ENCODE data around the gene ATP9A. TPM values are rescaled to one million over a fixed set of nuclear protein-coding genes. Genes with fewer than 3 reads are reported as not detected.
A peak's percentile ranks its signal among the peaks of the same experiment; 100 is the strongest.

ATP9A gene
- total RNA-seq, 1 donor, result 69.1 TPM

GRCh38 chr20:51596668-51597388 is 171.4 kb downstream of the ATP9A start:
- DNase-seq (ENCODE audit: low read depth), result no peak
- no peak overlapping the region for H3K4me3 ChIP-seq (ENCODE audit: low read depth, low read length)
- TF ChIP-seq CTCF (IDR thresholded peaks at IDR 0.05; ENCODE audit: insufficient read depth, low read length), result no peak

- no peak for DNase-seq (ENCODE audit: low read depth)
- H3K4me3 ChIP-seq (ENCODE audit: low read depth, low read length), result no peak overlapping the region
- TF ChIP-seq CTCF (IDR thresholded peaks at IDR 0.05; ENCODE audit: insufficient read depth, low read length), result no peak
Measured at GRCh38 chr20:51595744-51596143, 172.4 kb downstream of the ATP9A start.

- peak; percentile 91 for TF ChIP-seq CTCF (IDR thresholded peaks at IDR 0.05; ENCODE audit: insufficient read depth, low read length)
- no peak overlapping the region for H3K4me3 ChIP-seq (ENCODE audit: low read depth, low read length)
- DNase-seq (ENCODE audit: low read depth), result peak; percentile 88
Measured at GRCh38 chr20:51595058-51595532, 173.1 kb downstream of the ATP9A start.

- DNase-seq (ENCODE audit: low read depth), result peak; percentile 9
- H3K4me3 ChIP-seq (ENCODE audit: low read depth, low read length), result no peak overlapping the region
- TF ChIP-seq CTCF (IDR thresholded peaks at IDR 0.05; ENCODE audit: insufficient read depth, low read length), result no peak
Measured at GRCh38 chr20:51594236-51595057, 173.7 kb downstream of the ATP9A start.

GRCh38 chr20:51593584-51593983 is 174.6 kb downstream of the ATP9A start:
- no peak for TF ChIP-seq CTCF (IDR thresholded peaks at IDR 0.05; ENCODE audit: insufficient read depth, low read length)
- DNase-seq (ENCODE audit: low read depth), result no peak
- no peak overlapping the region for H3K4me3 ChIP-seq (ENCODE audit: low read depth, low read length)

GRCh38 chr20:51592564-51592963 is 175.6 kb downstream of the ATP9A start:
- DNase-seq (ENCODE audit: low read depth), result no peak

More at GRCh38 chr20:51592564-51592963, 175.6 kb downstream of the ATP9A start:
- no peak for TF ChIP-seq CTCF (IDR thresholded peaks at IDR 0.05; ENCODE audit: insufficient read depth, low read length)
- no peak overlapping the region for H3K4me3 ChIP-seq (ENCODE audit: low read depth, low read length)
